ENCODE results near the gene FERMT1. TPM values are rescaled to one million over a fixed set of nuclear protein-coding genes. Genes with fewer than 3 reads are reported as not detected.

FERMT1 gene
- total and polyA plus RNA-seq, 11 donors = 0.06 to 2.4 (median 1.1) TPM; not detected in 1

DNA sequence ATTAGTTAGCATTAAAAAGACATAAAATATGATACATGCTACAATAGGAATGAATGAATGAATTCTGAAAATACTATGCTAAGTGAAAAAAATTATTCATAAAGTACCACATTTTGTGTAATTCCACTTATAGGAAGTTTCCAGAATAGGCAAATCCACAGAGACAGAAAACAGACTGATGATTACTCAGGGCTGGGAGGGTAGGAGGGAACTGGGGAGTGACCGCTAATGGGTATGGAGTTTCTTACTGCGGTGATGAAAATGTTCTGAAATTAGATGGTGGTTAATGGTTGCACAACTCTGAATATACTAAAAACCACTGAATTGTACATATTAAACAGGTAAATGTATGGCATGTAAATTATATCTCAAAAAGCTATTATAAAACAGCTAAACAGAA lies 22.6 kb downstream of the FERMT1 start:
- DNase-seq = no peak
- H3K4me1 ChIP-seq = peaks cover 0 to 4% (median 0%) of the 10 kb centered on the region in 12 donors
- intact Hi-C loops (cut with DNase I) = no loop called here
- H3K4me3 ChIP-seq = no peak overlapping the region
- no peak for ATAC-seq
- no peaks in the 10 kb centered on the region for H3K9me3 ChIP-seq
- no peak overlapping the region for H3K27ac ChIP-seq
- TF ChIP-seq, protein P1, sequence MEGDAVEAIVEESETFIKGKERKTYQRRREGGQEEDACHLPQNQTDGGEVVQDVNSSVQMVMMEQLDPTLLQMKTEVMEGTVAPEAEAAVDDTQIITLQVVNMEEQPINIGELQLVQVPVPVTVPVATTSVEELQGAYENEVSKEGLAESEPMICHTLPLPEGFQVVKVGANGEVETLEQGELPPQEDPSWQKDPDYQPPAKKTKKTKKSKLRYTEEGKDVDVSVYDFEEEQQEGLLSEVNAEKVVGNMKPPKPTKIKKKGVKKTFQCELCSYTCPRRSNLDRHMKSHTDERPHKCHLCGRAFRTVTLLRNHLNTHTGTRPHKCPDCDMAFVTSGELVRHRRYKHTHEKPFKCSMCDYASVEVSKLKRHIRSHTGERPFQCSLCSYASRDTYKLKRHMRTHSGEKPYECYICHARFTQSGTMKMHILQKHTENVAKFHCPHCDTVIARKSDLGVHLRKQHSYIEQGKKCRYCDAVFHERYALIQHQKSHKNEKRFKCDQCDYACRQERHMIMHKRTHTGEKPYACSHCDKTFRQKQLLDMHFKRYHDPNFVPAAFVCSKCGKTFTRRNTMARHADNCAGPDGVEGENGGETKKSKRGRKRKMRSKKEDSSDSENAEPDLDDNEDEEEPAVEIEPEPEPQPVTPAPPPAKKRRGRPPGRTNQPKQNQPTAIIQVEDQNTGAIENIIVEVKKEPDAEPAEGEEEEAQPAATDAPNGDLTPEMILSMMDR (IDR thresholded peaks at IDR 0.05) = no peak
- TF ChIP-seq POLR2A (IDR thresholded peaks at IDR 0.05) = no peak
- no peaks in the 10 kb centered on the region for H3K27me3 ChIP-seq
- 84 to 95% (median 92%) methylated on average over 2 of the region's 2 CpGs for WGBS, 4 donors
- H3K36me3 ChIP-seq = peaks cover 0 to 22% (median 0%) of the 10 kb centered on the region in 9 donors

DNA sequence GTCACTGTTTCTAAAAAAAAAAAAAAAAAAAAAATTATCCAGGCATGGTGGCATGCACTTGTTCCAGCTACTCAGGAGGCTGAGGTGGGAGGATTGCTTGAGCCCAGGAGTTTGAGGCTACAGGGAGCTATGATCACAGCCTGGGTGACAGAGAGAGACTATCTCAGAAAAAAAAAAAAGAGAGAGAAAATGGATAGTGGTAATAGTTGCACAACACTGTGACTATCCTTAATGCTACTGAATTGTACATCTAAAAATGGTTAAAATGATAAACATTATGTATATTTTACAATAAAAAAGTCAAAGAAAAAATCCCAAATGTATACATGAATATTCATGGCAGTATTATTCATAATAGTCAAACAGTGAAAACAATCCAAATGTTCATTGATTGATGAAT lies 23.0 kb downstream of the FERMT1 start:
- H3K9me3 ChIP-seq = no peaks in the 10 kb centered on the region
- ATAC-seq = no peak
- H3K36me3 ChIP-seq = peaks cover 0 to 22% (median 0%) of the 10 kb centered on the region in 9 donors
- intact Hi-C loops (cut with DNase I) = no loop called here
- H3K27ac ChIP-seq = no peak overlapping the region
- no peak for DNase-seq
- TF ChIP-seq, protein P1 (IDR thresholded peaks at IDR 0.05) = no peak
- TF ChIP-seq POLR2A (IDR thresholded peaks at IDR 0.05) = no peak
- peaks cover 0 to 4% (median 0%) of the 10 kb centered on the region in 12 donors for H3K4me1 ChIP-seq
- no peaks in the 10 kb centered on the region for H3K27me3 ChIP-seq
- no peak overlapping the region for H3K4me3 ChIP-seq

DNA sequence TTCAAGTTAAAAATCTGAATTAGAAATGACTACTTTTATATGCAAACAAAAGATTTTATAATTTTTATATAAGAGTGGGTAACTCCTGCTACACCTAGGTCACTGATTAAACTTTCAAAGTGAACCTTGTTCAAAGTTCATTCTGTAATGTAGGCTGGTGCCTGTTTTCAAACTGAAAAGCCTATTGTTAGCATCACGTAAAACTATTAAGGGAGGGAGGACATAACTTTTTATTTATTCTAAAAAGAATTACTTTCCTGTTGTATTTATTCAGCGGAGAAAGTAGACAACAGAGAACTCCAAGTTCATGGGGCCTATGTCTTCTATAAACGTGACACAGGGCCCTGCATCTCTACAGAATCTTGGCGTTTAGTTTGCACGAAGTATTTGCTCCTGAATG lies 27.4 kb downstream of the FERMT1 start:
- no peak overlapping the region for H3K4me3 ChIP-seq
- no peak for DNase-seq
- H3K9me3 ChIP-seq = no peaks in the 10 kb centered on the region
- H3K27ac ChIP-seq = no peak overlapping the region
- H3K27me3 ChIP-seq = no peaks in the 10 kb centered on the region
- peaks cover 0 to 27% (median 0%) of the 10 kb centered on the region in 9 donors for H3K36me3 ChIP-seq
- intact Hi-C loops (cut with DNase I) = no loop called here
- no peak for TF ChIP-seq POLR2A (IDR thresholded peaks at IDR 0.05)
- TF ChIP-seq, protein P1 (IDR thresholded peaks at IDR 0.05) = no peak
- no peak for ATAC-seq
- peaks cover 0 to 3% (median 0%) of the 10 kb centered on the region in 12 donors for H3K4me1 ChIP-seq
- WGBS, 4 donors = 80 to 93% (median 82%) methylated on average over 5 of the region's 5 CpGs

DNA sequence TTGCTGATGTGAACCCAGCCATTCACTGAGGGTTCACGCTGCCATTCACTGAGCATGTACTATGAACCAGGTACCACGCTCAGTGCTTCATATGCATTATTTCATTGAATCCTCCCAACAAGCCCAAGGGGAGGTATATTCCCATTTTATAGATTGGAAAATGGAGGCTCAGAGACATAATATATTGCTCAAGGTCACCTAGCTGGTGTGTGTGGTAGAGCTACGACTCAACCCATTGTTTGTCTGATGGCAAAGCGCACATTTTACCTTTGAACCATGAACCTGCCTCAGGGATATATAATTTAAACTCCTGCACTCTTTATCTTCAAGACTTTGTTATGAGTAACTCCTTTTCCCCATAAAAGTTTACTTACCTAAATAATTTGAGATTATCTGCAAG lies 28.3 kb downstream of the FERMT1 start:
- no peaks in the 10 kb centered on the region for H3K27me3 ChIP-seq
- no peaks in the 10 kb centered on the region for H3K9me3 ChIP-seq
- WGBS, 4 donors = 97 to 98% (median 97%) methylated on average over 4 of the region's 4 CpGs
- no peak for TF ChIP-seq POLR2A (IDR thresholded peaks at IDR 0.05)
- TF ChIP-seq, protein P1 (IDR thresholded peaks at IDR 0.05) = no peak
- DNase-seq = no peak
- H3K36me3 ChIP-seq = peaks cover 0 to 27% (median 0%) of the 10 kb centered on the region in 9 donors
- H3K4me1 ChIP-seq = no peaks in the 10 kb centered on the region
- H3K4me3 ChIP-seq = no peak overlapping the region
- no peak overlapping the region for H3K27ac ChIP-seq
- intact Hi-C loops (cut with DNase I) = no loop called here
- ATAC-seq = no peak
